Bronchial epithelial cell (primary cell): ENCODE data around the gene FMNL3. TPM values are rescaled to one million over a fixed set of nuclear protein-coding genes. Genes with fewer than 3 reads are reported as not detected.
"Not testable (repeated sequence)": the region's sequence is repeated elsewhere in the genome, so short reads cannot be mapped to it uniquely, and the experiment has no call there.

Source experiments
- DNase-seq: peaks from one replicate; pipeline ENCODE4 v3.0.0-alpha.2; 2010; ENCODE audit warnings: low read depth
- FAIRE-seq: peaks from 2 replicates; lab custom pipeline; 2011; peaks lifted over from hg19 to GRCh38; lab: Jason Lieb, UNC
- H3K27me3 ChIP-seq: 2 replicates; pipeline ENCODE4 v1.5.1; 2011; ENCODE audit warnings: low read length; ENCODE audit not compliant: control insufficient read depth, insufficient read depth
- H3K36me3 ChIP-seq: 2 replicates; pipeline ENCODE4 v1.5.1; 2011; ENCODE audit warnings: low read length; ENCODE audit not compliant: control insufficient read depth, insufficient read depth
- H3K4me3 ChIP-seq: 2 replicates; pipeline ENCODE4 v1.5.1; 2011; ENCODE audit warnings: mild to moderate bottlenecking, low read depth, low read length, control low read depth
- CTCF ChIP-seq: IDR thresholded peaks from 2 replicates; pipeline ENCODE4 v1.5.1; 2011; ENCODE audit warnings: mild to moderate bottlenecking, moderate library complexity, low read length, control low read depth, inconsistent platforms; ENCODE audit not compliant: insufficient read depth, severe bottlenecking
- total RNA-seq: library from RNA; depleted of rRNA; stranded (reverse); fragments of >200 nt; gene quantifications from 2 replicates; pipeline ENCODE4 v1.2.1, GENCODE V29; 2014

FMNL3 gene
- total RNA-seq, 1 donor from 2014 or later = 2.6 TPM

- no peaks in the 10 kb centered on the region for H3K36me3 ChIP-seq
- no peak for DNase-seq
- TF ChIP-seq CTCF = no peak
- peaks cover under 1% of the 10 kb centered on the region for H3K27me3 ChIP-seq
- H3K4me3 ChIP-seq = no peak overlapping the region
- FAIRE-seq = no peak
Observed at GRCh38 chr12:49716553-49716952, 9.3 kb upstream of the FMNL3 start.

- not testable (repeated sequence) for DNase-seq, H3K4me3 ChIP-seq, FAIRE-seq, H3K36me3 ChIP-seq, H3K27me3 ChIP-seq
Observed at GRCh38 chr12:49713952-49714351, 6.7 kb upstream of the FMNL3 start.

- DNase-seq (no peak), FAIRE-seq (no peak)
- no peak for TF ChIP-seq CTCF
- peaks cover 2% of the 10 kb centered on the region for H3K27me3 ChIP-seq
- no peak overlapping the region for H3K4me3 ChIP-seq
- H3K36me3 ChIP-seq = no peaks in the 10 kb centered on the region
Observed at GRCh38 chr12:49708851-49709250, 1.6 kb upstream of the FMNL3 start.

- no peaks in the 10 kb centered on the region for H3K36me3 ChIP-seq
- no peak overlapping the region for H3K4me3 ChIP-seq
- peaks cover 2% of the 10 kb centered on the region for H3K27me3 ChIP-seq
- no peak for TF ChIP-seq CTCF
- DNase-seq (no peak), FAIRE-seq (no peak)
Observed at GRCh38 chr12:49707812-49708147, 575 bp upstream of the FMNL3 start.

GRCh38 chr12:49706351-49707127 is 666 bp downstream of the FMNL3 start:
- peaks cover under 1% of the 10 kb centered on the region for H3K27me3 ChIP-seq
- FAIRE-seq (no peak), DNase-seq (no peak)
- no peak for TF ChIP-seq CTCF
- peak overlapping the region; percentile 59 for H3K4me3 ChIP-seq
- H3K36me3 ChIP-seq = no peaks in the 10 kb centered on the region

GRCh38 chr12:49705479-49706134 is 1.6 kb downstream of the FMNL3 start:
- H3K36me3 ChIP-seq = no peaks in the 10 kb centered on the region
- no peaks in the 10 kb centered on the region for H3K27me3 ChIP-seq
- no peak for TF ChIP-seq CTCF
- peak; percentile 27 for DNase-seq
- H3K4me3 ChIP-seq = no peak overlapping the region
- no peak for FAIRE-seq
